ENCODE data around the gene CT47A1. TPM values are rescaled to one million over a fixed set of nuclear protein-coding genes. Genes with fewer than 3 reads are reported as not detected.
"Not testable (repeated sequence)": the region's sequence is repeated elsewhere in the genome, so short reads cannot be mapped to it uniquely, and the experiment has no call there.

The CT47A1 gene
- polyA plus RNA-seq, 2 donors: not detected

DNA sequence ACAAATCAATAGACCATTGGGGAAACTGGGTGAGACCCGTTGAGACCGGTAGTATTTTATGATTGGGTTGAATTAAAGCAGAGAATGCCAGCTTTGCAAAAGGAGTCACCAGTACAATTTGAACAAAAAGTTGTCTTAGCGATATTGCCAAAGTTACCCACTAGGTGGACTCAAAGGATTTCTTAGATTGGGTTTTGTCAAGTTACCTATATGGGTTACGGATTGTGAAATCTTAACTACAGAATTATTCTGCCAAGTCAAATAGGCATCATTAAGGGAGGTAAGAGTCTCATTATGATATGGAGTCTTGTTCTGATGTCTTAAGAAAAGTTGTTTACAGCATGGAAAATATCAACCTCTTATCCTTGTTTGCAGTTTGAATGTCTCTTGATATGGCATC lies 15.0 kb upstream of the CT47A1 start:
- Histone ChIP-seq H3K4me3 (ENCODE audit: low read depth in 1 of 2, low read length in 2 of 2) (no peak overlapping the region), H3K4me1 (ENCODE audit: control insufficient read depth in 2 of 2, insufficient read depth in 2 of 2, low read length in 1 of 2) (no peaks in the 10 kb centered on the region)
- 41 to 46% methylated on average over 4 of the region's 4 CpGs for WGBS, 2 donors

GRCh38 chrX:120999413-120999812 lies 13.9 kb upstream of the CT47A1 start:
- Histone ChIP-seq H3K4me3 (ENCODE audit: low read depth in 1 of 2, low read length in 2 of 2) (no peak overlapping the region), H3K27ac (ENCODE audit: low read depth in 2 of 2, low read length in 1 of 2) (no peak overlapping the region), H3K4me1 (ENCODE audit: control insufficient read depth in 2 of 2, insufficient read depth in 2 of 2, low read length in 1 of 2) (no peaks in the 10 kb centered on the region), H3K27me3 (ENCODE audit: control insufficient read depth in 1 of 2, insufficient read depth in 2 of 2, low read length in 2 of 2) (no peaks in the 10 kb centered on the region), H3K9me3 (ENCODE audit: control insufficient read depth in 2 of 2, insufficient read depth in 1 of 2, low read depth in 1 of 2, low read length in 1 of 2) (no peaks in the 10 kb centered on the region), H3K36me3 (ENCODE audit: control insufficient read depth in 2 of 2, insufficient read depth in 2 of 2, low read length in 1 of 2) (no peaks in the 10 kb centered on the region)
- 79 to 89% methylated on average over 3 of the region's 3 CpGs for whole genome bisulfite sequencing, 2 donors

More for the DNA sequence above, 15.0 kb upstream of the CT47A1 start:
- H3K36me3 ChIP-seq (ENCODE audit: control insufficient read depth in 2 of 2, insufficient read depth in 2 of 2, low read length in 1 of 2): no peaks in the 10 kb centered on the region
- H3K27me3 ChIP-seq (ENCODE audit: control insufficient read depth in 1 of 2, insufficient read depth in 2 of 2, low read length in 2 of 2): no peaks in the 10 kb centered on the region
- H3K9me3 ChIP-seq (ENCODE audit: control insufficient read depth in 2 of 2, insufficient read depth in 1 of 2, low read depth in 1 of 2, low read length in 1 of 2): no peaks in the 10 kb centered on the region
- no peak overlapping the region for H3K27ac ChIP-seq (ENCODE audit: low read depth in 2 of 2, low read length in 1 of 2)

DNA sequence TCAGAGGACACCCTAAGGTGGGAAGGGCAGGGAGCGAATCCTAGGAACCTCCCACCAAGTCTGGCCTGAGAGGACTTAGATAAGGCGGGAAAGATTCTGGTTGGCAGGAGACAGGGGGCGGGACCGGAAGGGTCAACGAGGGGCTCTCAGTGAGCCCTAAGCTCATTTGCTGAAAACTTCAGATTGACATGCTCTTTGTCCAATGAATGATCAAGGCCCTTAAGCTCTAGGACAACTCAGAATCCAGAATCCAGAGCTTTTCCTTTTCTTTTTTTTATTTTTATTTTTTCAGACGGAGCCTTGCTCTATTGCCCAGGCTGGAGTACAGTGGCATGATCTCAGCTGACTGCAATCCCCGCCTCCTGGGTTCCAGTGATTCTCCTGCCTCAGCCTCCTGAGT lies 29.1 kb downstream of the CT47A1 start, which contains the start of gene CT47A7:
Gene CT47A7 (minus strand): TSS at position 101 of the 400 bp plus-strand sequence. CDS start 255 bp downstream, outside the sequence.
- H3K27me3 ChIP-seq (ENCODE audit: control insufficient read depth in 1 of 2, insufficient read depth in 2 of 2, low read length in 2 of 2); H3K27ac ChIP-seq (ENCODE audit: low read depth in 2 of 2, low read length in 1 of 2); H3K4me3 ChIP-seq (ENCODE audit: low read depth in 1 of 2, low read length in 2 of 2); H3K4me1 ChIP-seq (ENCODE audit: control insufficient read depth in 2 of 2, insufficient read depth in 2 of 2, low read length in 1 of 2); H3K9me3 ChIP-seq (ENCODE audit: control insufficient read depth in 2 of 2, insufficient read depth in 1 of 2, low read depth in 1 of 2, low read length in 1 of 2); H3K36me3 ChIP-seq (ENCODE audit: control insufficient read depth in 2 of 2, insufficient read depth in 2 of 2, low read length in 1 of 2): not testable (repeated sequence)
- WGBS, 2 donors: no CpG with 5 or more reads among the region's 7 CpGs

Other genes starting within 250 kb of the CT47A1 start
- gene CT47B1, start 109.9 kb downstream of the CT47A1 start, polyA plus RNA-seq: not detected
- not detected for gene CT47A11, start 48.6 kb downstream of the CT47A1 start, polyA plus RNA-seq
- gene CT47A10, start 43.7 kb downstream of the CT47A1 start, polyA plus RNA-seq: not detected
- gene CT47A9, start 38.9 kb downstream of the CT47A1 start, polyA plus RNA-seq: not detected
- gene CT47A8, start 34.0 kb downstream of the CT47A1 start, polyA plus RNA-seq: not detected
- gene CT47A7, start 29.2 kb downstream of the CT47A1 start, polyA plus RNA-seq: not detected
- not detected for gene CT47A6, start 24.3 kb downstream of the CT47A1 start, polyA plus RNA-seq
- gene CT47A5, start 19.4 kb downstream of the CT47A1 start, polyA plus RNA-seq: not detected
- gene CT47A4, start 14.6 kb downstream of the CT47A1 start, polyA plus RNA-seq: not detected
- not detected for gene CT47A3, start 9.7 kb downstream of the CT47A1 start, polyA plus RNA-seq
- not detected for gene CT47A2, start 4.8 kb downstream of the CT47A1 start, polyA plus RNA-seq
- under 1 TPM; 0.06 to 0.52 TPM for gene GLUD2, start 61.9 kb upstream of the CT47A1 start, polyA plus RNA-seq

All from esophagus (tissue), 2 donors.